GM23248 (cell line): ENCODE results near the gene TMEM117. TPM values are rescaled to one million over a fixed set of nuclear protein-coding genes. Genes with fewer than 3 reads are reported as not detected.

Experiments
- DNase-seq: peaks from one replicate; pipeline ENCODE4 v3.0.0-alpha.2; 2015
- H2AFZ ChIP-seq: fragments of 200-600 bp; sonication (generic); 2 replicates; pipeline ENCODE4 v1.6.1; 2016; ENCODE audit warnings: antibody characterized with exemption
- H3F3A ChIP-seq: fragments of 200-600 bp; sonication (generic); 2 replicates; pipeline ENCODE4 v1.6.1; 2016; ENCODE audit warnings: mild to moderate bottlenecking, antibody characterized with exemption, mixed run types; ENCODE audit not compliant: insufficient read depth
- H3K27ac ChIP-seq: fragments of 200-600 bp; sonication (generic); 2 replicates; pipeline ENCODE4 v1.5.1; 2016; ENCODE audit warnings: mild to moderate bottlenecking
- H3K27me3 ChIP-seq: fragments of 200-600 bp; sonication (generic); replicated peaks from 2 replicates; pipeline ENCODE4 v1.6.1; 2016; ENCODE audit warnings: mild to moderate bottlenecking; ENCODE audit not compliant: insufficient read depth
- H3K36me3 ChIP-seq: fragments of 200-600 bp; sonication (generic); 2 replicates; pipeline ENCODE4 v1.6.1; 2016; ENCODE audit warnings: low read depth, mild to moderate bottlenecking
- H3K4me1 ChIP-seq: fragments of 200-600 bp; sonication (generic); 2 replicates; pipeline ENCODE4 v1.6.1; 2016; ENCODE audit warnings: mild to moderate bottlenecking; ENCODE audit not compliant: insufficient read depth
- H3K4me2 ChIP-seq: fragments of 200-600 bp; sonication (generic); one replicate; pipeline ENCODE4 v1.6.1; 2016; ENCODE audit warnings: mild to moderate bottlenecking; ENCODE audit not compliant: unreplicated experiment
- H3K4me3 ChIP-seq: fragments of 200-600 bp; sonication (generic); 2 replicates; pipeline ENCODE4 v1.5.1; 2016; ENCODE audit warnings: mild to moderate bottlenecking
- H3K79me2 ChIP-seq: fragments of 200-600 bp; sonication (generic); 2 replicates; pipeline ENCODE4 v1.6.1; 2016; ENCODE audit warnings: mild to moderate bottlenecking; ENCODE audit not compliant: insufficient read depth
- H3K9ac ChIP-seq: fragments of 200-600 bp; sonication (generic); 2 replicates; pipeline ENCODE4 v1.6.1; 2016; ENCODE audit warnings: mild to moderate bottlenecking
- H3K9me2 ChIP-seq: fragments of 200-600 bp; sonication (generic); 2 replicates; pipeline ENCODE4 v1.6.1; 2016; ENCODE audit warnings: mixed run types, mild to moderate bottlenecking, moderate library complexity; ENCODE audit not compliant: insufficient read depth
- H3K9me3 ChIP-seq: fragments of 200-600 bp; sonication (generic); one replicate; pipeline ENCODE4 v1.6.1; 2017; ENCODE audit warnings: low read depth
- H4K20me1 ChIP-seq: fragments of 200-600 bp; sonication (generic); 2 replicates; pipeline ENCODE4 v1.6.0; 2016; ENCODE audit not compliant: insufficient read depth
- EZH2 ChIP-seq: fragments of 200-600 bp; sonication (generic); IDR thresholded peaks from 2 replicates; pipeline ENCODE4 v1.6.1; 2018; ENCODE audit warnings: antibody characterized with exemption, mild to moderate bottlenecking; ENCODE audit not compliant: insufficient read depth, poor library complexity, severe bottlenecking
- EZH2phosphoT487 ChIP-seq: fragments of 200-600 bp; sonication (generic); IDR thresholded peaks from 2 replicates; pipeline ENCODE4 v1.6.1; 2018; ENCODE audit warnings: antibody characterized with exemption, moderate library complexity, mild to moderate bottlenecking, low read depth; ENCODE audit not compliant: insufficient read depth
- WGBS, 2 experiments: methylation state at CpG; one replicate each; pipeline ENCODE4 v1.1.6; 2015 to 2017; ENCODE audit warnings: low lambda C conversion rate in 2 of 2, low coverage in 1 of 2; ENCODE audit errors: missing lambda C conversion rate in 2 of 2; 5-methylcytosine and 5-hydroxymethylcytosine counted together
- in situ Hi-C: fragments of 300-500 bp; cut with MboI; formaldehyde crosslinking; loops from 2 replicates; pipeline ENCODE4 v1.15.0; 2020
- polyA plus RNA-seq: library from polyadenylated mRNA; unstranded; fragments of >200 nt; fragmentation: Nextera tagmentation; extraction: Ambion mirVana; gene quantifications from 2 replicates; pipeline ENCODE4 v1.2.1, GENCODE V29; 2016
- total RNA-seq: library from RNA; depleted of rRNA; stranded (reverse); fragments of >200 nt; shearing (Covaris generic); gene quantifications from 2 replicates; pipeline ENCODE4 v1.2.3, GENCODE V29; 2014

TMEM117 gene
- total and polyA plus RNA-seq, 2 experiments from 2014 or later = 12.1 to 19.1 TPM

DNA sequence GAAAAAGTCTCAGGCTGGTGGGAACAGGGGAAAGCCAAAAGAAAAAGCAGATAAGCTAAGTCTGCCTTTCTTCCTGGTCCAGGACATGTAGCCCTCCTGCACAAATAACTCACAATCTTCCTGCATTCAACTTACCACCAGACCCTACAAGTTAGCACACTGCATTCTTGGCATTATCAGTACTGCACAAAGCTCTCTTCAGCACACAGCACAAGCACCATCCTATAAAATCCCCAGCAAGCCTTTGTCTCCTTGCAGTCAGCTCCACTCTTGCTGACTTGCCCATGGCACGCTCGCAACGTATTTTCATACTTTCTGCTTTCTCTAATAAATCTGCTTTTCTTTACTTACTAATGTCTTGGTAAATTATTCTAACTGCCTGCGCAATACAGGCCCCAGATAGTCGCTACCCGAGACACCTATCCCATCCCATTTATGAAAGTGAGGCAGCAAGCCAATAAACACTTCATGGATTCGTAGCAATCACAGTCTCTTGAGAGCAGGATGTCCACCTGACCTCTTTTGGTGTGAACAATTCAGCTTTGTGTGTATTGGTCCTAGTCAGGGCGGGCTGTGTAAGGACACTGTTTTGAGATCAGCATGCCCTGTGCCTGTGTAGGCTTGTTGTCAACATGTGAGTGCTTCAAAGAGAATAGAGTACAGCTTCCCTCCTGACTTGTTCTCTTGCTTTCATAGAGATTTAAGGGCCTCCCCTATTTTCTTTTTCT is 49.0 kb downstream of the TMEM117 start:
- in situ Hi-C loops = loop anchor here (25.0 kb wide), 1 partner anchor 423 kb away; no protein-coding TSS in a partner anchor
- no peak overlapping the region for H2AFZ ChIP-seq
- no peaks in the 10 kb centered on the region for H3K9me3 ChIP-seq
- no peak overlapping the region for H3K27ac ChIP-seq
- WGBS, 2 experiments = 93 to 94% methylated on average over 8 of the region's 8 CpGs
- H3K9ac ChIP-seq = no peak overlapping the region
- H3F3A ChIP-seq = no peaks in the 10 kb centered on the region
- H3K4me2 ChIP-seq = no peak overlapping the region
- no peak overlapping the region for H3K4me3 ChIP-seq
- TF ChIP-seq EZH2 (no peak), EZH2phosphoT487 (no peak)
- no peaks in the 10 kb centered on the region for H3K9me2 ChIP-seq
- no peak for DNase-seq
- no peaks in the 10 kb centered on the region for H3K27me3 ChIP-seq
- H3K36me3 ChIP-seq = no peaks in the 10 kb centered on the region
- H4K20me1 ChIP-seq = no peaks in the 10 kb centered on the region
- H3K4me1 ChIP-seq = no peaks in the 10 kb centered on the region
- no peaks in the 10 kb centered on the region for H3K79me2 ChIP-seq

DNA sequence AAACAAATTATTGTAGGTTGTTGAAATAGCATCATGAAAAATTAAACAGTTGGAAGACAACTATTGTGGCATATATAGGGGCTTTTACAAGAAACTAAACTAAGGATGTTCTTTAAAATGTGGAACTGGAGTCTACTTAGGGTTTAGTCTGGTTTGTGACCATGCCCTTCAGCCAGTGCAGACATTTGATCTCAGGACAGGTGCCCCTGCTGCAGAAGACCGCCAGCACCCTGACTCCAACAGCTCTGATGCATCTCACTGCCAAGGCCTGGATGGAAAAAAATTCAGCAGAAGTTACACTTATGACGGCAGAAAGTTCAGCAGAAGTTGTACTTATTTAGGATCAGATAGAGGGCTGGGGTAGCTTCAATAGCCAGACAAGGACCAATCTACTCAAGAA is 51.5 kb downstream of the TMEM117 start:
- TF ChIP-seq EZH2phosphoT487 = no peak
- TF ChIP-seq EZH2 = no peak
- Histone ChIP-seq H3F3A (no peaks in the 10 kb centered on the region), H3K9me3 (no peaks in the 10 kb centered on the region), H3K27ac (no peak overlapping the region), H3K4me1 (no peaks in the 10 kb centered on the region), H3K4me2 (no peak overlapping the region), H3K36me3 (no peaks in the 10 kb centered on the region), H4K20me1 (no peaks in the 10 kb centered on the region), H3K27me3 (no peaks in the 10 kb centered on the region), H3K4me3 (no peak overlapping the region), H2AFZ (no peak overlapping the region), H3K9me2 (no peaks in the 10 kb centered on the region), H3K9ac (no peak overlapping the region), H3K79me2 (no peaks in the 10 kb centered on the region)
- DNase-seq = no peak
- in situ Hi-C loops = loop anchor here (25.0 kb wide), 1 partner anchor 425 kb away; no protein-coding TSS in a partner anchor
- WGBS, 2 experiments = 75 to 76% methylated on average over 2 of the region's 2 CpGs

DNA sequence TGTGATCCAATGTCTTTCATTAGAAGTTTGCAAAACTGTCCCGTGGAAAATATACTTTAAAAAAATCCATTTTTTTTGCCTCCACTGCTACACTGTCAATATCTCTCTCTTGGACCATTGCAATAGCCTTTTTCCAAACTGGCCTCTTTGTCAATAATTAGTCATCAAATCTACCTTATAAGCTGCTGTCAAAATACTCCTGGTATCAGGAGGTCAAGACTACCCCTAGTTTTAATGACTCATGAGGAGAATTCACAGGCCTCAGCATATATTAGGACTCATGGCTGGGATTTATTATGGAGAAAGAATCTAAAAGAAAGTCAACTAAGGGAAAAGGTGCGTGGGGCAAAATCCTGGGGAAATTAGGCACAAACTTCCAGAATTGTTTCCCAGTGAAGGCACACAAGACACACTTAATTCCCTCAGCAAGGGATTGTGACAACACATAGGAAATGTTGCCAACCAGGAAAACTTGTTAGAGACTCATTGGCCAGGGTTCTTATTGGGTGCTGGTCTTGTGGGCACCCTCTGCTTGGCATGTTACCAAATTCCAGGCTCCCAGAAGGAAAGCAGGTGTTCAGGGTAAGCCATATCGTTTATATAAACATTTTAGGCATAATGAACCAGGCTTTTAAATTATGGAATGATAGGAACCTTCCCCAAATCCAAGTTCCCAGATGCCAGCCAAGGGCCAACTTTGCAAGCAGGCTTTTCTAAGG is 56.1 kb downstream of the TMEM117 start:
- Histone ChIP-seq H3K9ac (no peak overlapping the region), H4K20me1 (no peaks in the 10 kb centered on the region), H3K9me2 (no peaks in the 10 kb centered on the region), H3K36me3 (no peaks in the 10 kb centered on the region), H3K79me2 (no peaks in the 10 kb centered on the region), H3K27me3 (no peaks in the 10 kb centered on the region), H3K4me1 (peaks cover 8% of the 10 kb centered on the region), H3F3A (peaks cover 8% of the 10 kb centered on the region), H3K27ac (no peak overlapping the region), H2AFZ (no peak overlapping the region), H3K4me2 (no peak overlapping the region), H3K4me3 (no peak overlapping the region), H3K9me3 (no peaks in the 10 kb centered on the region)
- in situ Hi-C loops = loop anchor here (25.0 kb wide), 1 partner anchor 430 kb away; no protein-coding TSS in a partner anchor
- DNase-seq = no peak
- no peak for TF ChIP-seq EZH2
- TF ChIP-seq EZH2phosphoT487 = no peak
- WGBS, 2 experiments = 78% methylated on average over 3 of the region's 3 CpGs

DNA sequence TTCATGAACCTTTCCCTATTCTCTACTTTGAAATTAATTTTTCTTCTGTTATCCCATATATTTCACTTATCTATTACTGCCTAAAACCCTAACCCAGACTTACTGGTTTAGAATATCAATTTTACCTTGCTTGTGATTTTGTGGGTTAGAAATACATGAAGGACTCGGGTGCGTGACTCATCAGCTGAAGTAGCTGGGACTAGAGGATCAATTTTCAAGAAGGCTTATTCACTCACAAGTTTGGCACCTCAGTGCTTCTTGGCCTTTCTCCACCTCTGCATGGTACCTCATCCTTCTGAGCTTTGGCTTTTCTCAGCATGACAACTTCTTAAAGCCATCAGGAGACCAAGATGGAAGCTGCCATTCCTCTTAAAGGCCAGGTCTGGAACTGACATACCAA is 57.8 kb downstream of the TMEM117 start:
- H3K9me3 ChIP-seq = no peaks in the 10 kb centered on the region
- H3K36me3 ChIP-seq = no peaks in the 10 kb centered on the region
- H3K4me2 ChIP-seq = no peak overlapping the region
- no peaks in the 10 kb centered on the region for H3K79me2 ChIP-seq
- H3K27ac ChIP-seq = no peak overlapping the region
- H3K4me3 ChIP-seq = no peak overlapping the region
- peaks cover 8% of the 10 kb centered on the region for H3F3A ChIP-seq
- H3K4me1 ChIP-seq = peaks cover 8% of the 10 kb centered on the region
- no peak overlapping the region for H3K9ac ChIP-seq
- in situ Hi-C loops = loop anchor here (25.0 kb wide), 1 partner anchor 431 kb away; no protein-coding TSS in a partner anchor
- no peak overlapping the region for H2AFZ ChIP-seq
- 80 to 81% methylated on average over 2 of the region's 2 CpGs for WGBS, 2 experiments
- H3K9me2 ChIP-seq = no peaks in the 10 kb centered on the region
- TF ChIP-seq EZH2phosphoT487 = no peak
- no peak for TF ChIP-seq EZH2
- peak; percentile 60 for DNase-seq
- no peaks in the 10 kb centered on the region for H4K20me1 ChIP-seq
- no peaks in the 10 kb centered on the region for H3K27me3 ChIP-seq
